ENCODE data around the gene CXCL10.
"Not testable (repeated sequence)": the region's sequence is repeated elsewhere in the genome, so short reads cannot be mapped to it uniquely, and the experiment has no call there.

CXCL10 gene

GRCh38 chr4:76023389-76023788, at the start of gene CXCL10:
CXCL10 (minus strand) TSS chr4:76023497; CDS start chr4:76023431, 66 bp downstream.
- no peak for FAIRE-seq
- TF ChIP-seq POLR2A (IDR thresholded peaks at IDR 0.05; ENCODE audit: low read depth, low read length), result no peak
- DNase-seq (ENCODE audit: insufficient read length, low spot score), result no peak

- DNase-seq (ENCODE audit: insufficient read length, low spot score) (no peak), FAIRE-seq (no peak)
- no peak for TF ChIP-seq POLR2A (IDR thresholded peaks at IDR 0.05; ENCODE audit: low read depth, low read length)
These were observed 49.5 kb upstream of the CXCL10 start for GRCh38 chr4:76072760-76073159.

GRCh38 chr4:76067652-76068286, 44.5 kb upstream of the CXCL10 start:
- no peak for TF ChIP-seq POLR2A (IDR thresholded peaks at IDR 0.05; ENCODE audit: low read depth, low read length)
- FAIRE-seq, result peak; percentile 64
- peak; percentile 23 for DNase-seq (ENCODE audit: insufficient read length, low spot score)

DNA sequence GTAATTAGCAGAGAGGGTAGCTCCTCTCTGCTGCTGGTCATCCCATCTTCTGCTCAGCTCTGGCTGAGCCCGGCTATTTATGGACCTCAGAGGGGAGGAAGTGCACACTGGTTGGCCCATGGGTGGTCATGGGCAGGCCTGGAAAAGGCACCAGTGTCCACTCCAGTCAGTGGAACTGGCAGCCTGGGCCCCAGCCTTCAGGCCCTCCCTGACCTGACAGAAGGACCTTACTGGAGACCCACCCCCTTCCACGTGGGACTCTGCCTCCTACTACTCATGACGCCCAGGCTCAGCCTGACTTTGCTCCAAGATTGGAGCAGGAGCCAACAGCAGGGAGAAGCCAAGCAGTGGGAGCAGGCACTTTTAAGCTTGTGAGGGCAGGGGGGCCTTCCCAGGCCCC, 43.2 kb upstream of the CXCL10 start:
- FAIRE-seq, result no peak
- no peak for TF ChIP-seq POLR2A (IDR thresholded peaks at IDR 0.05; ENCODE audit: low read depth, low read length)
- no peak for DNase-seq (ENCODE audit: insufficient read length, low spot score)

- DNase-seq (ENCODE audit: insufficient read length, low spot score), result no peak
- TF ChIP-seq POLR2A (IDR thresholded peaks at IDR 0.05; ENCODE audit: low read depth, low read length), result no peak
- FAIRE-seq, result no peak
These were observed 38.7 kb upstream of the CXCL10 start for GRCh38 chr4:76061982-76062381.

GRCh38 chr4:76061421-76061820, 38.1 kb upstream of the CXCL10 start:
- DNase-seq (ENCODE audit: insufficient read length, low spot score) (no peak), FAIRE-seq (no peak)
- no peak for TF ChIP-seq POLR2A (IDR thresholded peaks at IDR 0.05; ENCODE audit: low read depth, low read length)

- no peak for FAIRE-seq
- no peak for DNase-seq (ENCODE audit: insufficient read length, low spot score)
These were observed 37.2 kb upstream of the CXCL10 start for GRCh38 chr4:76060506-76060905.

GRCh38 chr4:76059750-76060149, 36.5 kb upstream of the CXCL10 start:
- no peak for DNase-seq (ENCODE audit: insufficient read length, low spot score)
- no peak for TF ChIP-seq POLR2A (IDR thresholded peaks at IDR 0.05; ENCODE audit: low read depth, low read length)
- no peak for FAIRE-seq

More at GRCh38 chr4:76060506-76060905, 37.2 kb upstream of the CXCL10 start:
- no peak for TF ChIP-seq POLR2A (IDR thresholded peaks at IDR 0.05; ENCODE audit: low read depth, low read length)

DNA sequence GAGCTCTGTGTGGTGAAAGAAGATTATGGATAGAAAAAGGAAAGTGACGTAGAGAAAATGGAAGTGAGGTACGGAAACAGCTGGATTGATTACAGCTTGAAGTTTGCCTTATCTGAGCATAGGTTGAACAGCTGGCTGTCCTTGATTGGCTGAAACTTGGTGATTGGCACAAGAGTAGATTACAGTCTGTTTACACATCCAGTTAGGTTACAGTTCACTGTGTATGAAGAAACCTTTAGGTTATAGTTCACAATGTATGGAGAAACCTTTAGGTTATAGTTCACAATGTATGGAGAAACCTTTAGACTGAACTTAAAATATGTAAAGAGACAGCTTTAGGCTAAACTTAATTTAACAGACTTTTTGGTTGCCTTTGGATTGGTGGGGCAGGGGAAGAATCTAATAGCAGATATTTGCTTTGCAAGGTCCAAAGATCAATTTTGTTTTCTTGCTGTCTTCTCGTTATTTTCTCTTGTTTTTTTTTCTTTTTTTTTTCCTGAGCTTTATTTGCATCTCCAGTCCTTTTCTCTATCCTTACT, 35.7 kb upstream of the CXCL10 start:
- TF ChIP-seq POLR2A (IDR thresholded peaks at IDR 0.05; ENCODE audit: low read depth, low read length), result no peak
- DNase-seq (ENCODE audit: insufficient read length, low spot score), result no peak
- FAIRE-seq, result no peak

DNA sequence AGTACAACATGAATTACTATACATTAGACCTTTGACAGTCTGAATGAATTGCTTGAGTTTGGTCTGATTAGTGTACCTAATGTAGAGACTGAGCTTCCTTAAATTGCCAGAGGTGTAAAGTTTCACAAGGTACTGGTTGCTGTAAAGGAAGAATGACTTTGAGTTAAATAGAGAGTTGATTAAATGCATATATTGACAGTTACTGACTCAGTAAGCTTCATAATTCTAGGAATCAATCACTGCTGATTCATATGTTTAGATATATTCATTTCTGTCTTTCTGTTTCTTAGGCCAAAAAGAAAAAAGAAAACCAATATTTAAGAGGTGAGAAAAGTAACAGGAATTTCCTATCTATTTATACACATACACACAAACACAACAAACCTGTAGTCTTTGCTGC, 35.0 kb upstream of the CXCL10 start:
- TF ChIP-seq POLR2A (IDR thresholded peaks at IDR 0.05; ENCODE audit: low read depth, low read length), result no peak
- no peak for FAIRE-seq
- DNase-seq (ENCODE audit: insufficient read length, low spot score), result no peak

DNA sequence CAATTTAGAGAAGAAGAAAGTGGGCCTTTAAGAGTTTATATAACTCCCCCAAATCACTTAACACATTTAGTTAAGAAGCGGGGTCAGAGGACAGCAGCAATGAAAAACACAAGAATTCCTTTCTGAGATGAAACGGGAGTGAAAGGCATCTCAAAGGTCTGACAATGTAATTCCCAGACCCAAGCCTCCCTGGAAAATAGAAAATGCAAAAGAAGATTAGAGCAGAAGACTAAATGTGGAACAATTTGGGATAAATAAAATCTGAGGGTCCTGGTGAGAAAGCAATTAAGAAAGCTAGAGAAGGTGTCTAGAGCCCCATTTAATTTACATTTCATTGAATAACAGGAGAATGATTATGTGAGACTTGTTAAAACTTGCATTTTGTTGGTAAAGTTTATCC, 32.1 kb upstream of the CXCL10 start:
- DNase-seq (ENCODE audit: insufficient read length, low spot score) (no peak), FAIRE-seq (no peak)
- TF ChIP-seq POLR2A (IDR thresholded peaks at IDR 0.05; ENCODE audit: low read depth, low read length), result no peak

DNA sequence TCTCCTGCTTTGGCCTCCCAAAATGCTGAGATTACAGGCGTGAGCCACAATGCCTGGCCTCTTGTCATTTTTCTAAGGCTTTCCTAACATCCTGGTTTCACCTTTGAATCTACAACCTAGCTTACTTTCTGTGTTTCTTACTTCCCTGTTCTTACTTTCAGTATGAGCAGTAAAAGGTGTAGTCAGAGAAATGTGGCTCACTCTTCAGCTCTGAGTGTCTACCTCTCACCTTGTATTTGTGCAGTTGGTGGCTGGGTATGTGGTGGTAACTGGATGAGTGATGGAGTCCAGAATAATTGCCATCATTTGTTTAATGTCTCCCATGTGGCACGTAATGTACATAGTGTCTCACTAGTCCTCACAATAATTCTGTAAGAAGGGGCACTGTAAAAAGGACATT, 31.7 kb upstream of the CXCL10 start:
- no peak for TF ChIP-seq POLR2A (IDR thresholded peaks at IDR 0.05; ENCODE audit: low read depth, low read length)
- no peak for DNase-seq (ENCODE audit: insufficient read length, low spot score)
- FAIRE-seq, result no peak

DNA sequence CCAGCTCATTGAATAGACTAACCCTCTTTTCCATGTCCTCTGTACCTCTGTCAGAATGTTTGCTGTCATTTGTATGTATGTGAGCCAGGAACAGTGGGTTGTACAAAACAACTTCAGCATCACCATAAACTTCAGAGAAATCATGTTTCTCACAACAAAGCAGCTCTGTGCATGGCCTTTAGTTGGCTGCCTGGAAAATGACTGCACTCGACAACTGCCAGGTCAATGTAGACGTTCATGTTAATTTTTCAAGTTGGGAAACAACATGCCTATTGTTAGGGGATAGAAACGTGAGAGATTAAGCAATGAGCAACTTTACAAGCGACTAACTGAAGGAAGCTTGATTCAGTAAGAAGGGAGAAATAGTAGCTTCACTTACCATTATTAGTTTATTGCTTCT, 30.4 kb upstream of the CXCL10 start:
- FAIRE-seq (no peak), DNase-seq (ENCODE audit: insufficient read length, low spot score) (no peak)
- TF ChIP-seq POLR2A (IDR thresholded peaks at IDR 0.05; ENCODE audit: low read depth, low read length), result no peak

- DNase-seq (ENCODE audit: insufficient read length, low spot score); FAIRE-seq: not testable (repeated sequence)
These were observed 27.3 kb upstream of the CXCL10 start for GRCh38 chr4:76050560-76051050.

GRCh38 chr4:76049860-76050416, 26.6 kb upstream of the CXCL10 start:
- DNase-seq (ENCODE audit: insufficient read length, low spot score); FAIRE-seq: not testable (repeated sequence)

GRCh38 chr4:76044686-76045085, 21.4 kb upstream of the CXCL10 start:
- not testable (repeated sequence) for DNase-seq (ENCODE audit: insufficient read length, low spot score); FAIRE-seq

GRCh38 chr4:76043306-76043705, 20.0 kb upstream of the CXCL10 start:
- FAIRE-seq; DNase-seq (ENCODE audit: insufficient read length, low spot score): not testable (repeated sequence)

DNA sequence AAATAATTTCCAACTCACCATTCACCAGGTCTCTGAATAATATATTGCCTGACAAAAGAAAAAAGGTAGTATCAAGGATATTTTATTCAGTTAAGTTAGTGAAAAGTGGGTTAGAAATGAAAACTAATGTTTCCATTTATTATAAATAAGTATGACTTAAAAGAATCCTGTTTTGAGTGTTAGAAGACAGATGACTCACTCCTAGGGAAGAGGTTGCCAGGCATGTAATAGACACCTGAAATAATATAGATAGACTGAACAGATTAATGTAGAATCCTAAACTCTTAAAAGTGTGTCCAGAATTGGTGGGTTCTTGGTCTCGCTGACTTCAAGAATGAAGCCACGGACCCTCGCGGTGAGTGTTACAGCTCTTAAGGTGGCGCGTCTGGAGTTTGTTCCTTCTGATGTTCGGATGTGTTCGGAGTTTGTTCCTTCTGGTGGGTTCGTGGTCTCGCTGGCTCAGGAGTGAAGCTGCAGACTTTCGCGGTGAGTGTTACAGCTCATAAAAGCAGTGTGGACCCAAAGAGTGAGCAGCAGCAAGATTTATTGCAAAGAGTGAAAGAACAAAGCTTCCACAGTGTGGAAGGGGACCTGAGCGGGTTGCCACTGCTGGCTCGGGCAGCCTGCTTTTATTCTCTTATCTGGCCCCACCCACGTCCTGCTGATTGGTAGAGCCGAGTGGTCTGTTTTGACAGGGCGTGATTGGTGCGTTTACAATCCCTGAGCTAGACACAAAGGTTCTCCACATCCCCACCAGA, 19.1 kb upstream of the CXCL10 start:
- FAIRE-seq, result not testable (repeated sequence)

More for the DNA sequence above, 19.1 kb upstream of the CXCL10 start:
- DNase-seq (ENCODE audit: insufficient read length, low spot score), result not testable (repeated sequence)
